ACC112 (cell line): ENCODE data around the gene MYH10.

Experiments
- H2AFZ ChIP-seq: fragments of 200-600 bp; sonication (generic); one replicate; pipeline ENCODE4 v1.6.0; 2017; ENCODE audit warnings: antibody characterized with exemption, low read length; ENCODE audit not compliant: unreplicated experiment
- H3K27ac ChIP-seq: fragments of 200-600 bp; sonication (generic); 2 replicates; pipeline ENCODE4 v1.5.1; 2014; ENCODE audit warnings: low read depth, mild to moderate bottlenecking, antibody characterized with exemption, low read length, moderate library complexity
- H3K27me3 ChIP-seq: fragments of 200-600 bp; sonication (generic); 2 replicates; pipeline ENCODE4 v1.6.1; 2014; ENCODE audit warnings: mild to moderate bottlenecking, antibody characterized with exemption, low read length, moderate library complexity, mixed read lengths; ENCODE audit not compliant: insufficient read depth
- H3K36me3 ChIP-seq: fragments of 200-600 bp; sonication (generic); 2 replicates; pipeline ENCODE4 v1.6.1; 2016; ENCODE audit warnings: mild to moderate bottlenecking, antibody characterized with exemption, low read length, moderate library complexity, mixed read lengths; ENCODE audit not compliant: insufficient read depth
- H3K4me1 ChIP-seq: fragments of 200-600 bp; sonication (generic); one replicate; pipeline ENCODE4 v1.6.1; 2016; ENCODE audit warnings: low read length, mixed read lengths; ENCODE audit not compliant: insufficient read depth, unreplicated experiment, control insufficient read depth
- H3K4me3 ChIP-seq: fragments of 200-600 bp; sonication (generic); 2 replicates; pipeline ENCODE4 v1.5.1; 2014; ENCODE audit warnings: mild to moderate bottlenecking, low read depth, low read length
- H3K79me2 ChIP-seq: fragments of 200-600 bp; sonication (generic); one replicate; pipeline ENCODE4 v1.6.0; 2016; ENCODE audit warnings: low read length; ENCODE audit not compliant: control insufficient read depth, unreplicated experiment, insufficient read depth

The MYH10 gene

GRCh38 chr17:8630227-8630801, at the start of gene MYH10:
Gene MYH10, minus strand, starts transcription at chr17:8630725. Its CDS starts 7,479 bp downstream, at chr17:8623246.
- peaks cover 38% of the 10 kb centered on the region for H3K79me2 ChIP-seq
- no peak within 1 kb of the TSS for H3K27ac ChIP-seq
- H2AFZ ChIP-seq: peak within 1 kb of the TSS; percentile 95
- H3K36me3 ChIP-seq: no peaks in the 10 kb centered on the region
- H3K4me3 ChIP-seq: peak within 1 kb of the TSS; percentile 95
- H3K27me3 ChIP-seq: peaks cover 8% of the 10 kb centered on the region; the same call in 1 of the 2 replicates
- peaks cover 6% of the 10 kb centered on the region for H3K4me1 ChIP-seq

- Histone ChIP-seq H3K79me2 (no peaks in the 10 kb centered on the region), H3K4me1 (peaks cover 14% of the 10 kb centered on the region), H3K4me3 (no peak overlapping the region), H3K27me3 (peaks cover 9% of the 10 kb centered on the region; the same call in 1 of the 2 replicates), H2AFZ (no peak overlapping the region), H3K36me3 (no peaks in the 10 kb centered on the region), H3K27ac (no peak overlapping the region)
Observed at GRCh38 chr17:8679126-8679525, 48.6 kb upstream of the MYH10 start.

GRCh38 chr17:8675306-8675705, 44.8 kb upstream of the MYH10 start:
- H2AFZ ChIP-seq: no peak overlapping the region
- H3K36me3 ChIP-seq: no peaks in the 10 kb centered on the region
- H3K27me3 ChIP-seq: peaks cover 4% of the 10 kb centered on the region; the same call in 1 of the 2 replicates
- no peak overlapping the region for H3K4me3 ChIP-seq
- peaks cover 12% of the 10 kb centered on the region for H3K4me1 ChIP-seq
- H3K79me2 ChIP-seq: no peaks in the 10 kb centered on the region
- H3K27ac ChIP-seq: no peak overlapping the region

- H3K79me2 ChIP-seq: no peaks in the 10 kb centered on the region
- peaks cover 12% of the 10 kb centered on the region for H3K4me1 ChIP-seq
- no peak overlapping the region for H2AFZ ChIP-seq
- no peak overlapping the region for H3K27ac ChIP-seq
- H3K36me3 ChIP-seq: no peaks in the 10 kb centered on the region
- no peak overlapping the region for H3K4me3 ChIP-seq
- H3K27me3 ChIP-seq: peaks cover 4% of the 10 kb centered on the region; the same call in 1 of the 2 replicates
Observed at GRCh38 chr17:8674344-8675305, 44.1 kb upstream of the MYH10 start.

- no peaks in the 10 kb centered on the region for H3K79me2 ChIP-seq
- H2AFZ ChIP-seq: no peak overlapping the region
- H3K27me3 ChIP-seq: no peaks in the 10 kb centered on the region
- H3K36me3 ChIP-seq: no peaks in the 10 kb centered on the region
- H3K4me3 ChIP-seq: no peak overlapping the region
- peaks cover 12% of the 10 kb centered on the region for H3K4me1 ChIP-seq
- no peak overlapping the region for H3K27ac ChIP-seq
Observed at GRCh38 chr17:8673612-8674011, 43.1 kb upstream of the MYH10 start.

GRCh38 chr17:8672326-8672725, 41.8 kb upstream of the MYH10 start:
- peaks cover 12% of the 10 kb centered on the region for H3K4me1 ChIP-seq
- H2AFZ ChIP-seq: no peak overlapping the region
- no peak overlapping the region for H3K27ac ChIP-seq
- H3K79me2 ChIP-seq: no peaks in the 10 kb centered on the region
- no peaks in the 10 kb centered on the region for H3K36me3 ChIP-seq
- no peak overlapping the region for H3K4me3 ChIP-seq
- H3K27me3 ChIP-seq: no peaks in the 10 kb centered on the region

- no peak overlapping the region for H3K27ac ChIP-seq
- H3K36me3 ChIP-seq: no peaks in the 10 kb centered on the region
- H3K79me2 ChIP-seq: no peaks in the 10 kb centered on the region
- H3K27me3 ChIP-seq: no peaks in the 10 kb centered on the region
- no peak overlapping the region for H2AFZ ChIP-seq
- no peak overlapping the region for H3K4me3 ChIP-seq
- H3K4me1 ChIP-seq: peaks cover 12% of the 10 kb centered on the region
Observed at GRCh38 chr17:8670421-8670820, 39.9 kb upstream of the MYH10 start.

- Histone ChIP-seq H3K4me3 (no peak overlapping the region), H3K27me3 (peaks cover 8% of the 10 kb centered on the region; the same call in 1 of the 2 replicates), H3K36me3 (no peaks in the 10 kb centered on the region), H3K4me1 (peaks cover 2% of the 10 kb centered on the region), H2AFZ (no peak overlapping the region), H3K27ac (no peak overlapping the region), H3K79me2 (no peaks in the 10 kb centered on the region)
Observed at GRCh38 chr17:8668176-8668740, 37.7 kb upstream of the MYH10 start.

- H3K36me3 ChIP-seq: no peaks in the 10 kb centered on the region
- H3K79me2 ChIP-seq: no peaks in the 10 kb centered on the region
- no peak overlapping the region for H3K27ac ChIP-seq
- H3K27me3 ChIP-seq: peaks cover 17% of the 10 kb centered on the region
- H2AFZ ChIP-seq: no peak overlapping the region
- no peak overlapping the region for H3K4me3 ChIP-seq
- no peaks in the 10 kb centered on the region for H3K4me1 ChIP-seq
Observed at GRCh38 chr17:8667421-8667820, 36.9 kb upstream of the MYH10 start.

GRCh38 chr17:8665684-8666083, 35.2 kb upstream of the MYH10 start:
- no peaks in the 10 kb centered on the region for H3K79me2 ChIP-seq
- H3K4me1 ChIP-seq: no peaks in the 10 kb centered on the region
- H3K27me3 ChIP-seq: peaks cover 26% of the 10 kb centered on the region
- no peak overlapping the region for H2AFZ ChIP-seq
- H3K36me3 ChIP-seq: no peaks in the 10 kb centered on the region
- no peak overlapping the region for H3K4me3 ChIP-seq
- no peak overlapping the region for H3K27ac ChIP-seq
